NCI-H748 (cell line): ENCODE data around the gene ARHGAP10.

ENCODE experiments used
- DNase-seq: peaks from one replicate; lab custom pipeline; 2025; ENCODE audit not compliant: unreplicated experiment; lab: John Stamatoyannopoulos, UW

The ARHGAP10 gene

DNA sequence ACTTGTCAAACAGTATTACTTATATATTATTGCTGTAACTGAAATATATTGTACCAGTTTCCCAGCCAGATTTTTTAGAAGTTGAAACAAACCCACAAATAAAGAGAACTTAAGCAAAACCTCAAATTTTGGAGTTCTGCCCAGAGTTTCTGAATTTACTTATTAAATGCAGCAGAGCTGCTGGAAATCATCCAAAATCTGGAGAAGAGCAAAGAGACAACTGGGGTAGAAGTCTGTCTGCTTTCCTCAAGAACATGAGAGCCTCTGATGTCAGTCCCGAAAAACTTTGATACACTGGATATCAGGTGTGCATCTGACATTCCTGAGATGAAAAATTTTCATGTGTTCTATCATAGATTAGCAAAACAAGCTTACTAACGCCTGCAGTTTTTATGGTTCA lies 384.4 kb downstream of the ARHGAP10 start:
- no peak for DNase-seq

DNA sequence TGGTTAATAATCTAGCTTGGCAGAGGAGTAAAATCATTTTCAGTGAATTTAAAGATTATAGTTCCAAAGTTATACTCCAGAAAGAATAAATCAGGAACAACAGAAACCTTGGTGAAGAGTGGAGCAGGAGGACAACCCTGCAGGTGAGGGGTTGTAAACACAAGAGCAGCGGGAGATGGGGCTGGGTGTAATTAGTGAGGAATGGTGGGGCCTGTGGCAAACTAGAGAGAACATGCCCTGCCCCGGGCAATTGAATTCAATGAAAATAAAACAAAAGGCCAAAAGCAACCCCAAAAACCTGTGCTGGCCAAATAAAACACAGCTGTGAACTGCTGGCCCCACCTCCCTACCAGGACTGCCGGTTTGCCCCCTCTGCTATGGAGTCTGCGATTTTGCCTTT lies 385.1 kb downstream of the ARHGAP10 start:
- no peak for DNase-seq

DNA sequence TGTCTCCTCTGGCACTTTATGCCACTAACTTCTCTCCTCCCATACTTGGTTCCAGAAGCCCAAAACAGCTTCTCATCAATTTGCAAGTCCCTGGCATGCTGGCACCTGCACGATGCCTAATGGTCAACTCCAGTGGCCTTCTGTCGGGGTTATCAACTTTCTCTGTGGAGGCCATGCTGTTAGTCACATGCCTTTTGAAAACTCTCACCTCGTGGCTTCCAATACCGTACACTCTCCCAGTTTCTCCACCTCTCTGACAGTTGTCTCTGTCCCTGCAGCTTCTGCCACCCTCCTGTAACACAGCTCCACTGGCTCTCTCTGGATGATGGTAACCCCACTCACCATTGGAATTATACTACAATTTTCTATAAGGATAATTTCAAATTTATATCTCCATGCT lies 386.3 kb downstream of the ARHGAP10 start:
- no peak for DNase-seq

DNA sequence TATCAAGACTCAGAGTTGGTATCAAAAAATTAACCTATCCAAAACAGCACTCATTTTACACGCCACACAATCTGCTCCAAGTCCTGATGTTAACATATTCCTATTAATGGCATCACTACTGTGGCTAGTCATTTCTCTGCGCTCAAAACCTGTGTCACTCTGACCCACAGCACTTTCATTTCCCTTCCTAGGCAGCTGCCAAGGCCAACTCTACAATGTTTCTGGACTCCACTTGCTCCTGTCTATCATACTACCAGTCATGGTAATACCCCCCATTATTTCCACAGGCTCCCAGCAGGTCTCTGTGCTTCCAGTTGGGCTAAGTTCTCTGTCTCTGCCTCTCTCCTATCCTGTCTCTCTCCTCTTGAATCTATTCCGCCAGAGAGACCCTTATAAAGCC lies 386.7 kb downstream of the ARHGAP10 start:
- no peak for DNase-seq

DNA sequence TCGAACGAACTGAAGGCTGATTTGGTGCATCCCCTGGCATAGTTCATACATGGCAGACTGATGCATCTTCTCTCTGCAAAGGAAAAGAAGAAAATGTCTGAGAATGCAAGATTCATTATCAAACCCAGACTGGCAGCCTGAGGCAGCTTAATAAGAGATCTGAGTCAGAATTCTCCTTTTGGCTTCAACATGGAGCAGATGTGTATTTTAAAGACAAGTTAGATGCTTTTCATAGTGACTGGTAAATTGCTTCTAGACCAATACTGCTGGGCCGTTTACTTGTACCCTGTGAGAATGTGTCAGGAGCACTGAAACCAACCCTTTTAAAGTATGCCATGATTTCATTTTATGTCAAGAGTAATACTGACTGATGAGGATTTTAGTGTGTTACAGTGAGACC lies 388.3 kb downstream of the ARHGAP10 start:
- DNase-seq = no peak
